HG02588 (cell line): ENCODE results near the gene BSND.

ENCODE experiments used
- ATAC-seq: cut with Tn5 transposase; IDR thresholded peaks from one replicate; pipeline ENCODE4 v1.9.1; 2021; ENCODE audit warnings: mild to moderate bottlenecking, moderate library complexity; ENCODE audit not compliant: unreplicated experiment

The BSND gene

GRCh38 chr1:55045430-55045829 is 46.7 kb downstream of the BSND start:
- no peak for ATAC-seq

GRCh38 chr1:55046871-55047270 is 48.1 kb downstream of the BSND start:
- ATAC-seq, result no peak

GRCh38 chr1:55047611-55048010 is 48.9 kb downstream of the BSND start:
- ATAC-seq, result no peak

- ATAC-seq, result no peak
Observed at GRCh38 chr1:55048453-55049270, 49.9 kb downstream of the BSND start.

GRCh38 chr1:55049271-55049913 is 50.7 kb downstream of the BSND start:
- ATAC-seq, result no peak

GRCh38 chr1:55049914-55050278 is 51.2 kb downstream of the BSND start:
- ATAC-seq, result no peak

- no peak for ATAC-seq
Observed at GRCh38 chr1:55050283-55050682, 51.5 kb downstream of the BSND start.

- ATAC-seq, result no peak
Observed at GRCh38 chr1:55051169-55051568, 52.4 kb downstream of the BSND start.

GRCh38 chr1:55051621-55052020 is 52.9 kb downstream of the BSND start:
- no peak for ATAC-seq

GRCh38 chr1:55052221-55053142 is 53.7 kb downstream of the BSND start:
- no peak for ATAC-seq

GRCh38 chr1:55053265-55053954 is 54.7 kb downstream of the BSND start:
- ATAC-seq, result no peak

GRCh38 chr1:55054396-55054795 is 55.7 kb downstream of the BSND start:
- no peak for ATAC-seq

- ATAC-seq, result no peak
Observed at GRCh38 chr1:55055084-55055882, 56.5 kb downstream of the BSND start.

GRCh38 chr1:55055951-55056631 is 57.4 kb downstream of the BSND start:
- ATAC-seq, result no peak

GRCh38 chr1:55056632-55056992 is 57.9 kb downstream of the BSND start:
- ATAC-seq, result no peak

GRCh38 chr1:55057270-55057955 is 58.7 kb downstream of the BSND start:
- no peak for ATAC-seq

GRCh38 chr1:55057956-55058298 is 59.2 kb downstream of the BSND start:
- no peak for ATAC-seq

- no peak for ATAC-seq
Observed at GRCh38 chr1:55059302-55060132, 60.8 kb downstream of the BSND start.
